HG03378 (cell line): Measurements from ENCODE around the gene RFTN1.

Source experiments
- ATAC-seq: cut with Tn5 transposase; IDR thresholded peaks from one replicate; pipeline ENCODE4 v1.9.1; 2021; ENCODE audit warnings: mild to moderate bottlenecking, moderate library complexity; ENCODE audit not compliant: unreplicated experiment

The RFTN1 gene

DNA sequence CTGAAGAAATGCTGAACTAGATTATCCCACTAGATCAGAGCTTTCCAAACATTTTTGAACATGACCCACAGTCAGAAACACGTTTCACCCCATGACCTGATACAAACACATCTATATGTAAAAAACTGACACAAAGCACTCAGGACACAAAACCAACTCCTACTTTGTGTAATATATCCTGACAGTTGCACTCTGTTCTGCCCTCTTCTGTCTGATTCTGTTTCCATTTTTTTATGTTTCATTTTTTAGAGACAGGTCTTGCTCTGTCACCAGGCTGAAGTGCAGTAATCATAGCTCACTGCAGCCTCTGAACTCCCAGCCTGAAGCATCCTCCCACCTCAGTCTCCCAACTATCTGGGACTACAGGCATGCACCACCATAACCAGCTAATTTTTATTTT lies 15.8 kb upstream of the RFTN1 start:
- no peak for ATAC-seq

DNA sequence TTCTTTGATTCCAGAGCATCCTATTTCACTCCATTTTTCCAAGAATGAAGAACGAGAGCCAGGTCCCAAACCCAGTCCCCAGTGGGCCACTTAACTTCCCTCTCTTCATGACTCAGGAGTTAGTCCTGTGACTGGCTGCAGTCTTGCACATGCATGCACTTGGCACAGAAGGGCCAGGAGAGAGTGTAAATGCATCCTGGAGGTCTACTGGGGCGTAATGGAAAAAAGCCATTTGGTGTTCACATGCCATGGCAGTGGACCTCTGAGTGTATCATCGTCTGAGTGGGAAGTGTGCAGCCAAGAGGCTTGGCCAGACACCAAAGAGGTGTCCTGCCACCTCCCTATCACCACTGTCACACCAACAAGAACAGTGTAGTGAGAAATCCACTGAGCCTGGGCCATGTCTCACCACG lies 15.1 kb upstream of the RFTN1 start:
- ATAC-seq, result no peak

DNA sequence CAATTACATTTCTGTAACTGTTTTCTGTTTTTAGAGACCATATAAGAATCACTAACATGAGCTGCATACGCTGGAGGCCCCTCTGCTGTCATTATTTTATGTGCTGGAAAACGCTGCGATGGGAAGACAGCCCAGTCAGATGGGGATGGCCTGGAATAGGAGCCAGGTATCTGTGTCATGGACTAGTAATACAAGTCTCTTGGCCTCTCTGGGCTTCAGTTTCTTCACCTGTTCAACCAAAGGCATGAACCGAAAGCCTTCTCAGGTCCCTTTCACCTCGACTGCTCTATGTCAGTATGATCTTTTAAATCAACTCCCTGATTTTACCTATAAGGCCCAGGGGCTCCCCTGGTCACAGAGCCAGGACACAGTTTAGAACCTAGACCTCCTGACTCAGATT lies 14.6 kb upstream of the RFTN1 start:
- no peak for ATAC-seq

DNA sequence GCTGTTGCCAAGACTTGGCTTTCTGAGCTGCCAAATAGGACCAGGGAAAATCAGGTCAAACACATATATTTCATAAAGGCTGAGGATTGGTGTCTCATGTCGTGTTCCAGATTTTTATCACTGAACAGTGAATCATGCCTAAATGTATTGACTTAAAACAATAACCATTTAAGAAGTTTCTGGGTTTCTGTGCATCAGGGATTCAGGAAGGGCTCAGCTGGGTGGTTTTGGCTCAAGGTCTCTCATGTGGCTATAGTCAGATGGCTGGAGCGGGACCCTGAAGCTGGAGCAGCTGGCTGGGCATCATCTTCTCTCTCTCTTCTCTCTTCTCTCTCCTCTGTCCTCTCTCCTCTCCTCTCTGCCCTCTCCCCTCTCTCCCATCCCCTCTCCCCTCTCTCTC lies 10.7 kb upstream of the RFTN1 start:
- ATAC-seq, result no peak

DNA sequence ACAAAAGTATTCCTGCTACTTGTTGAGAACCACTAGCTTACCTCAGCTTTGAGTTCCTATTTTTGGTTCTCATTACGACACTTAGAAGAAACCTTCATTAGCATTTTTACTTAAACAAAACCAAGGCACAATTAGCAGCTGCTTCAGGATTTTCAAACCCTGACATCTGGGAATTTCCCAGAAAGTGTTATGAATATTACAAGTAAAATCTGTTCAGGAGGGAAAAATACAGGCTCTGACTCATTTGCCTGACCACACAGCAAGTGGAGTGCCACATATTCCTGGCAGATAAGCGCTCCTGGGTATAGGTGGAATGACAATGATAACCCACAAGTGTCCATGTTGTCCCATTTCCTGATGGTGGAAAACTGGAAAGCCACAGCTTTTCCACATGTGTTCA lies 10.3 kb upstream of the RFTN1 start:
- no peak for ATAC-seq

DNA sequence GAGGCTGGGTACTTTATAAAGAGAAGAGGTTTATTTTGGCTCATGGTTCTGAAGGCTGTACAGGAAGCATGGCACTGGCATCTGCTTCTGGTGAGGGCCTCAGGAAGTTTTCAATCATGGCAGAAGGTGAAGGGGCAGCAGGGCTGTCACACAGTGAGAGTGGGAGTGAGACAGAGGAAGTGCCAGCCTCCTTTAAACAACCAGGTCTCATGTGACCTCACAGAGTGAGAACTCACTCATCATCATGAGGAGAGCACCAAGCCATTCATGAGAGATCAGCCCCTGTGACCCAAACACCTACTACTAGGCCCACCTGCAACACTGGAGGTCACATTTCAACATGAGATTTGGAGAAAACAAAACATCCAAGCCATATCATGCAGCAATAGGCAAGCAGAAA lies 9.3 kb upstream of the RFTN1 start:
- ATAC-seq, result no peak

DNA sequence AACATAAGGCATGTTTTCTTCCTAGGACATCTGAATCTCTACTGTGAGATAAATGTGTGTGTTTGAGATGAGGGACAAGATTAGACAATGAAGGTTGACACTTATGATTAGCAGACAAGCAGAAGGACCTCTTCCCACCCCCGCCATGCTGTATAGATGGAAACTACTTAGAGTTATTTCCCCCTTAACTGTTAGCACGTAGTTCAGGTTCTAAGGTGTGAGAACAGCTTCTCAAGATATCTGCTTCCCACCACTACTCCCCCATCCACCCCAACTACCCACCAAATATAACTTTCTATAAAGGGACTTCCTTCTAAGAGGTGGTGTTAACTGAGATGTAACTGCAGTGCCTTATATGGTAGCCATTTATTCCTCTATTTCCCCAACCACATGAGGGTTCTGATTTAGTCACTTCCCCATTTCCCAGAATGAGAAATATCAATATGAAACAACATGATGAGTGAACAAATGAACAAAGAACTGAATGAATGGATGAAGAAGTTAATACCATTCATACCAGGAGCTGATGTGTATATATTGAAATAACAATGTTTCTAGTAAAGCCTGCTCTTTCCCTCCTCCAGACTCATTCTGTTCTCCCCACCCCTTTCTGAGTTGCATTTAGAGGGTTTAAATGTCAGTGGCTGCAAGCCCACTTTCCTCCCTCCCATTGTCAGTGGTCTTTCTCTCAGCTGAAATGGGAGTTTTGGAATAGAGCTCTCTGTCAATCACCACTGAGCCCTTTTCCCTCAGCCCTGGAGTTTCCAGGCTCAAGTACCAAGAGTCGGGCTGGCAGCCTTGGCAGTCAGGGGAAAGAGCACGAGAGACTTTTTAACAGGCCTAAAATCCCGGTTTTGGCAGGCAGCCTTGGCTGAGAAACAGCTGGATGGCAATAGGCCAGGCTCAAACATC lies 7.7 kb upstream of the RFTN1 start:
- peak; percentile 73 for ATAC-seq

DNA sequence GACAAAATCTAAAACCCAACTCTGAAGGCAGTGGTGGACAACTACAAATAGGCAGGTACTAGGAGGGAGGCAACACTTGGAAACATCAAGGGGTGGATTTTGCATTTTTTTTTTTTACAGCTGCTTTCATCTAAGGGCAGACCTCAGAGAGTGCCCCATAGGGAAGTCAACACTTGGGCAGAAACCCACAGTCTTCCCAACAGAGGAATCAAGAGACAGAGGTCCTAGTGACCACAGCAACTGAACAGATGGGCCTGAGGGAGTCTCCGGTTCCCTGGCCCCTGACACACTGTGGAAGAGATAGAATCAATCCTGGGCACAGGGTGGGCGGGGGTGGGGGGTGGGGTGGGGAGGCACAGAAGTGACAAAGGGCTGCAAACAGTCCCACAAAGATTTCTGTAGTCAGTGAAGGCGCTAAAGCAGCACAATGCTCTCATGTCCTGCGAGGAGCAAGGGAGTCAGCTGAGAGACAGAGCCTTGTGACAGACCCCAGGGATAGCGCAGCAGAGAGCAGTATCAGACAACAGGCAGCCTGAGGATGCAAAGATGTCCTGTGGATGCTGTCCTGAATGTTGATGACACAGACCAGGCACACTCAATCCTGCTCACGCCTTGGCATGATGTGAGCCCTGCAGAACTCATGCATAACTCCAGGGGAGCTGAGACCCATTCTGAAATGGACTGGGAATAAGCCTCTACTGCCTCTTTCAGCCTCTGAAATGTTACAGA lies 6.9 kb upstream of the RFTN1 start:
- no peak for ATAC-seq

DNA sequence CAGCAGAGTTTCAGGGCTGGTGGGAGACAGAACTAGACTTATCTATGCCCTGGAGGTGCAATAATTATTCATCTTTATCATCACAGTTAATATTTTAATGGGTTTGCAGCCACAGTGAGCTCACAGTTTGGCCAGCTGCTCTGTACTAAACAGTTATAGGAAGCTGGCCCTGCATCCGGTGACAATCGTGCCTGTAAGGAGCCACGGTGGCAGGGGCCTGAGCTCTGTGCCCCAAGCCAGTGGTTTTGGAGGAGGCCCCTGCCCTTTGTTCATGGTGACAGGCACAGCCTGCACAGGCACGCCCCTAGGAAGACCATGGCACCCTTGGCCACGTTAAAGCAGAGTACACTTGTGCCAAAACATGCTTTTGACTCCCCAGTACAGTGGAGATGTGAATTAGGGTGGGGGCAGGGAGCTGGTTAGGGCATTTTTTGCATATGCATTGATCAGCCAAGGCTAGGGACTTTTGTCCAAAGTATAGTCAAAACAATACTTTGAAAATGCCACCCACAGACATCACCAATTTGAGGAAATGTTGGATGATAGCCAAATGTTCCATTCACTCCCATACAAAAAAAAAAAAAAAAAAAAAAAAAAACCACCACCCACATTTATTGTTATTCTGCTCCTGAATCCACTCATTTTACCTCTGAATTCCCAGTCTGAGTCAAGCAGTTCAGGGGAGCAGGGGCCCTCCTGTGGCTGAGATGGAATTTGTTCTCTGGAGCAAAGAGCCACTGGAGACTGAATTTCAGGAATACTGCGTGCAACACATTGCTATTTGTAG lies 3.4 kb upstream of the RFTN1 start:
- ATAC-seq, result peak; percentile 17

DNA sequence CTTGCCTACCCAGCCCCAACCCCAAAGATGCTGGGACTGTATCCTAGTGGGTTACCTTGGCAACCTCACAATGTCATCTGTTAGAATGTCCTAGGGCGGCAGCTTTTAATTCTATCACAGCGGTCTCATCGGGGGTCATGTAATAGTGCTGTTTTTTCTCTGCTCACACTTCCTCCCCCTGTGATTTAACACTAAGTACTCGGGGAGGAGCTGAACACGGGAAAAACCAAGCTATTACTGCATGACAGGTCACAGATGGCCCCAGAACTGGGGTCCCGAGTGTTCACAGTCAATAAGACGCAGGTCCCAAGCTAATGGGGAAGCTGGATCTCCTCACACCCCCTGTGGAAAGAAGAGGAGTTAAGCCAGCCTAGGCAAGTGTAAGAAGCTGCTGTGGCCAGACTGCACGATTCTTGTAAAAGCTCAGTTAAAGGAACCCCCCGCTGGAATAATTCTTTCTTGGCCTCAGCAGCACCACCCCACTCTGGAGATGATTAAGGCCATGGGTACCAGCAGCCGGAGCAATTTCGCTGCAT lies 2.5 kb upstream of the RFTN1 start:
- no peak for ATAC-seq

DNA sequence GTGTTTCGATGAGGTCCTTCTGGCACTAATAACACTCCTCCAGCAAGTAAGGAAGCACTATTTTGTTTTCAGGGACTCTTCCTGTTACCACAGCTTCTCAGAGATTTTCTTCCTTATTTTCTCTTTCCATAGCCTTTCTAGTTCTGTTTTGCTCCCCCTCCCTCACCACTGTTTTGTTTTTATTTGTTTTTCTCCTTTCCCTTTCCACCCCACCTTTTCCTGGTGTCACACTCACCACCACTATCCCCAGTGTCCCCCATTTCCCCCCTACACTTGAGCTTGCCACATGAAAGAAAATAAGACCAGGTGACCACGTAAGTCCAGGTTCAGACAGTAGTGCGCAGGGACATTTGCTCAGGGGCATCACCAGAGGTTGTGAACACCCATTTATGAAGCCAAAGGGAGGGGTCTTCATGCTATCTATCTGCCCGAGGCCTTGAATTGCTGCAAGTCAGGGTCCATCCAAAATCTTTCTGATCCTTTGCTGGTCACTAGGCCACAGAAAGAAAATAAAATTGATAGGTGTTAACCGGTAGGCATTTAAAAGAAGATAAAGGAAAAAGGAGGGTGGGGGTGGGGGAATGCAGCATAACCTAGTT lies 1.4 kb upstream of the RFTN1 start:
- no peak for ATAC-seq

DNA sequence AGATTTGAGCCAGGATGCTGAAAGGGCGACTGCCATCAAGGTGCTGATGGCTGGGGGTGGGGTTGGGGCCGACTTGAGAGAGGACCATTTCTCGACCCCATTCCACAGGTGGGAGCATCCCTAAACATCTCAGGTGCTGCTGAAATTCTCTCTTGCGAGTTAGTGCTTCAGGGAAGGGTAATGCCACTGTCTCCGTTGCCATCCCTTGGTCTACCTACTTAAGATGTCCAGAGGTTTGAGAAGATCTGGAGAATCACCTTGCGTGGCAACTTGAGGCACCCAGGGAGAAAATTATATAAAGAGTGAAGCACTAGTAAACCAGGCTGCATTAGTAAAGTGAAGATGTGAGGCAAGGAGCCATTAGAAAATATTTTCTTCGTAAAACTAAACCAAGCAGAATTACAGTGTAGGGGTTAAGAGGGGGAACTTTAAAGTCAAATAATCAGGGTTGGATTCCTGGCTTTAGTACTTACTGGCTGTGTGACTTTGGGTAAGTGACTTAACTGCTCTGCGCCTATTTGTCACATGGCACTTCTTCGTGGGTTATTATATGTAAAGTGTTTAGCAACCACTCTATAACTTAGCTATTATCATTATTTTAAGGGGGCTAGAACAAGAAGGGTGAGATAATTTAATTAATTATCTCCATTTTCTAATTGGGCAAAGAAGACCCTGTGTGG lies 662 bp upstream of the RFTN1 start:
- no peak for ATAC-seq

DNA sequence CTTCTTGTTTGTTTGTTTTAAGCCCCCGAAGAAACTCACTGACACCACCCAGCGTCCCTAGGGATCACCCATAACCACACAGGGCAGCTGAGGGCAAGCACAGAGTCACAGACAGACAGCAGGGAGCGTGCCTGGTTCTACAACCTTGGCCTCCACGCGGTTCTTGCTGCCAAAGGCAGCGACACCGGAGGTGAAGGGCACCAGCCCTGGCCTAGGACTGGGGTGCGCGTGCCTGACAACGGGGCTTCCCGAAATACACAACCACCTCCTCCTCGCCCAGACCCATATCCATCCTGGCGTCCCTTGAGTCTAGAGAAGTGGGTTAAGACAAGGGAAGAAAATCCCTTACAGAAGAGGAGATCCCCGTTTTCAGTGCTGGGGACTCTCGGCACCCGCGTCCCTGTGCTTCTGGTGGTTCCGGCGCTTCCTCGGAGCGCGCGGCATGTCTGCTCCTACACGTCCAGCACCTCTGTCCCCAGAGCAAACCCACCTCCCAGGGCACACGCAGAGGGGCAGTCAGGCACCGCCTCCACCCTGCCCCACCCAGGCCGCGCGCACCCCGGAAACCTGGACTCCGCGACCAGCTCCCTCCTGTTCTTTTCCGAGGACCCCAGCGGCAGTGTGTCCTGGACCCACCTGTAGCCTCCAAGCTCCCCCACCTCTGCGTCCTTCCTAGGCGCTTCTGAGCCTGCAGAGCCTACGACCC lies 911 bp downstream of the RFTN1 start:
- ATAC-seq, result peak; percentile 12

DNA sequence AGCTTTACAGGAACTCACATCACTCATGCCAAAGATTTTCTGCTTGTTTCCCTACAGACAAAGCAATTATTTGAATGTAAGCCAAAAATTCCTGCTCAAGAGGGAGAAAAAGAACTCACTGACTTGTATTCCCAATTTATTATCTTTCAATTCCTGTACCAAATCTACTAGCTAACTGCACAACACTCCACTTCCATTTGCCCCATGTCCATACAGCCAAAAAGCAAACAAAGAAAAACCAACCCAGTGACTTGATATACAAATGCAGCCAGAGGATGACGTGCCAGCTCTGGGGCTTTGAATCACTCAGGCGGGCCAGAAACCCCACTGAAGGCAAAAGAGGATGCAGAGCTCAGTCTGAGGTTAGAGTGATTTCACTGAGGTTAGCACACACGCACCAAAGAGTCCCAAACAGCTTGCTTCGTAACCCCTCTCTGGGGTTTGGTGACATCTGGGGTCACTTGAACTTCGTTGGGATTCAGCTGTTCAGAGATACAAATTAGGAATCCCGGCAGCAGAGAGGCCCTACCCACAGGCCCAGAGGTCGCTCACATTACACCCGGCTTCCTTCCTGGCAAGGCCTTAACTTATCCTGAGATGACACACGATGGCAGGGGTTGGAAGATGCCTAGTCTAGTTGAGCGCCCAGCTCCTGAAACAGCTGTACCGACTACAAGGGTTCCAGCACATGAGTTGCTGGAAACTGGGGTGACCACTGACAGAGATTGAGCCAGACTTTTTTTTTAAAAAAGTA lies 1.6 kb downstream of the RFTN1 start:
- peak; percentile 45 for ATAC-seq

DNA sequence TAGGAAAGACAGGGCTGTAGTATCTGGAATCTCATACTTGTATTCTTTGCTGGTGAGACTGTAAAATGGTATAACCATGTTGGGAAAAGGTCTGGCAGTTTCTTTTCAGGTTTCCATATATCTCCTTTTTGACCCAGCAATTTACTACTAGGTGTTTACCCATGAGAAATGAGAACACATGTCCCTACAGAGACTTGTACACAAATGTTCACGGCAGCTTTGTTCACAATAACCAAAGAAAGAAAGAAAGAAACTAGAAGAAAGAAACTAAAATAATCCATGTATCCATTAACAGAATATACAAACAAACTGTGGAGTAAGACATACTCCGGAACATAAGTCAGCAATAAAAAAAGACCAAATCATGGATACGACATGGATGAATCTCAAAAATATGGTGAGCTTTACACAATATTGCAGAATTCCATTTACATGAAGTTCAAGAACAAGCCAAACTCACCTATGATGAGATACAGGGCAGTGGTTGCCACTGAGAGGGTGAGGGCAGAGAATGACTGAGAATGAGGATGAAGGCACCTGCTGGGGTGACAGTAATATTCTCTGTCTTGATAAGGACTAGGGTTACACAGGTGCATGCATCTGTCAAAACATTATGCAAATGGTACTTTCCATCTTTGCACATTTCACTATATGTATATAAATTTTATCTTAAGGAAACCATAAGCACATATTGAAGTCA lies 2.7 kb downstream of the RFTN1 start:
- peak; percentile 10 for ATAC-seq

DNA sequence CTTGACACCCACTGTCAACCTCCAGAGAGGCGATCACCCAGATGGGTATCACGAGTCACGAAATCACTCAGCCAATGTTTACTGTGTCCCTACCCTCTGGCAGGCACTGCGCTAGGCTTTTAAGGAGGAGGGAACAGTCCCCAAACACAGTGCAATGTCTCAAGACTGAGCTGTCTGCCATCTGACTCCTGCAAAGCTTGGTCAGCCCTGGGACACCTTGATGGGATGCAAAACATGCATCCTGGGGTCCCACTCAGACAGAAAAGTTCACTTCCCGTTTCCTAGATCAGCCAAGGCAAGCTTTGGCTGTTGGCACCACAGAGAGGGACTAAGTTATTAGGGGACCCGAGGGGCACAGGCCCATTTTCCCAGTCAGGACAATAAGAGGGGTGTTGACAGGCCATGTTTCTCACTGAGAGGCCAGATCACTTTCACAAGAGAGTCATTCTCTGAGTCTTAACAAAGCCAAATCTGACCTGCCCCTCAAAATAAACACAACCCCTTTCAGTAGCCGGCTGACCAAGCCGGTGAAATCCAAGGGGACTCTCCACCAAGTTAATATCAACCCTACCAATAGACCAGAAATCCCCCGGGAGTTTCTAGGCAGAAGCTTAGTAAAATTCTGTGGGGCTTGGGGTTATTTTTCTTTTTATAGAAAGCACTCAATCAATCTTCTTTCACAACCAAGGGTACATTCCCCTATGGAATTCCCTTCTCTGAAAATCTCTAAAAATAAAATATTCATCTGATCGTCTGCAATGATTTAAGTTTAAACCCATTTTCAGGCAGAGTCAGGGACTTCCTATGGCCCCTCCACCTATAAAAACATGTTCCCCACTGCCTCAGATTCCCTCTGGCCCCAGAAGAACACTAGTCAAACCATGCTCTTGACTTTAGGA lies 3.5 kb downstream of the RFTN1 start:
- ATAC-seq, result peak; percentile 30

DNA sequence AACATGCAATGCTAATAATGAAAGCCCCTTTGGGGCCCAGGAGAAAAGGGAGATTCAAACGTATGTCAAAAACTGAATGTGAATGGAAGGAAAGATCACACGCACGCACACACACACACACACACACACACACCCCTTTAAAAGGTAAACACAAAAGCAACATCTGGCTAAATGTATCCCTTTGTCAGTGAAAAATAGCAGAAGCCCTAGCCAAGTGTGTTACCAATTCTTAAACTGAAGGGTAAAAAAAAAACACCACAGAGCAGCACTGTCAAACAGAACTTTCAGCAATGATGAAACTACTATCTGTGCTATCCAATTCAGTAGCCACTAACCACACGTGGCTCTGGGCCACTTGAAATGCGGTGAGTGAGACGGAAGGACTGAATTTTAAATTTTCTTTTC lies 4.9 kb downstream of the RFTN1 start:
- ATAC-seq, result no peak
